Activated naive CD8-positive, alpha-beta T cell treated with anti-CD3 and anti-CD28 coated beads for 36 hours (primary cell): ENCODE measurements around the gene ABHD16B. TPM values are rescaled to one million over a fixed set of nuclear protein-coding genes. Genes with fewer than 3 reads are reported as not detected.
"Not testable (repeated sequence)": the region's sequence is repeated elsewhere in the genome, so short reads cannot be mapped to it uniquely, and the experiment has no call there.

Experiments
- DNase-seq: peaks from one replicate; pipeline ENCODE4 v3.0.0; 2021
- H3K27ac Mint-ChIP-seq: one replicate; pipeline ENCODE4 v1.8.0; 2022; ENCODE audit warnings: mild to moderate bottlenecking, moderate library complexity, mixed read lengths
- H3K27me3 Mint-ChIP-seq: one replicate; pipeline ENCODE4 v1.8.0; 2022; ENCODE audit warnings: mild to moderate bottlenecking, mixed read lengths
- H3K36me3 Mint-ChIP-seq: one replicate; pipeline ENCODE4 v1.8.0; 2021; ENCODE audit warnings: mild to moderate bottlenecking, mixed read lengths
- H3K4me1 Mint-ChIP-seq: one replicate; pipeline ENCODE4 v1.8.0; 2021; ENCODE audit warnings: mixed read lengths
- H3K4me3 Mint-ChIP-seq: one replicate; pipeline ENCODE4 v1.8.0; 2022; ENCODE audit warnings: mild to moderate bottlenecking, moderate library complexity, mixed read lengths
- H3K9me3 Mint-ChIP-seq: one replicate; pipeline ENCODE4 v1.8.0; 2022; ENCODE audit warnings: mixed read lengths
- total RNA-seq, 2 experiments: library from RNA; stranded (reverse); gene quantifications; one replicate each; pipeline ENCODE4 v1.2.3, GENCODE V29; 2021

The ABHD16B gene
- total RNA-seq, 2 experiments from 2014 or later: not detected

DNA sequence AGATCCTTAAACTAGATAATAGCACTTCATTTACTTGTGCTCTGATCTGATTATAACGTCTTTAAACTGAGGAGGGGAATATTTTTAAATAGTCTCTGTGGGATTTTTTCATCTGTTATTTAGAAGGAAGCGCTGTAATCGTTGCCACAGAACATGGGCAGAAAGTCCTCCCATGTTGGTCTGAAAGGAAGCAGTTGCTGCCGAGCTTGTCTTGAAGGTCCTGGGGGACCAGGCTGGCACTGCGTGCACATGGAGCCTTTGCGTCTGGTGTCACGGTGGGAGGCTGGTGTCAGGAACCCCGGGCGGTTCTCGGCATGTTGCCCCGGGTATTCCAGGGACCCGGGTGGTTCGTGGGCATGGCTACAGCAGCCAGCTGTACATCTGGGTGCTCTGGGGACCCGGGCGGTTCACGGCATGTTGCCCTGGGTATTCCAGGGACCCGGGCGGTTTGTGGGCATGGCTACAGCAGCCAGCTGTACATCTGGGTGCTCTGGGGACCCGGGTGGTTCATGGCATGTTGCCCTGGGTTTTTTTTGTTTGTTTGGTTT is 15.3 kb downstream of the ABHD16B start:
- no peak for DNase-seq
- Mint-ChIP-seq H3K9me3 (no peaks in the 10 kb centered on the region), H3K27ac (no peak overlapping the region), H3K36me3 (peaks cover 22% of the 10 kb centered on the region), H3K4me3 (no peak overlapping the region), H3K4me1 (peaks cover 11% of the 10 kb centered on the region), H3K27me3 (no peaks in the 10 kb centered on the region)

- no peak overlapping the region for H3K27ac Mint-ChIP-seq
- H3K36me3 Mint-ChIP-seq: peaks cover 16% of the 10 kb centered on the region
- H3K27me3 Mint-ChIP-seq: no peaks in the 10 kb centered on the region
- H3K4me1 Mint-ChIP-seq: peaks cover 8% of the 10 kb centered on the region
- no peaks in the 10 kb centered on the region for H3K9me3 Mint-ChIP-seq
- no peak for DNase-seq
- H3K4me3 Mint-ChIP-seq: no peak overlapping the region
Measured at GRCh38 chr20:63877755-63878470, 16.6 kb downstream of the ABHD16B start.

- peaks cover 10% of the 10 kb centered on the region for H3K36me3 Mint-ChIP-seq
- no peak overlapping the region for H3K4me3 Mint-ChIP-seq
- H3K27me3 Mint-ChIP-seq: no peaks in the 10 kb centered on the region
- no peak overlapping the region for H3K27ac Mint-ChIP-seq
- peaks cover 3% of the 10 kb centered on the region for H3K4me1 Mint-ChIP-seq
- no peak for DNase-seq
- no peaks in the 10 kb centered on the region for H3K9me3 Mint-ChIP-seq
Measured at GRCh38 chr20:63878899-63879663, 17.8 kb downstream of the ABHD16B start.

- not testable (repeated sequence) for H3K36me3 Mint-ChIP-seq, H3K9me3 Mint-ChIP-seq, H3K27ac Mint-ChIP-seq, H3K4me1 Mint-ChIP-seq, H3K4me3 Mint-ChIP-seq, H3K27me3 Mint-ChIP-seq, DNase-seq
Measured at GRCh38 chr20:63880901-63881300, 19.6 kb downstream of the ABHD16B start.

DNA sequence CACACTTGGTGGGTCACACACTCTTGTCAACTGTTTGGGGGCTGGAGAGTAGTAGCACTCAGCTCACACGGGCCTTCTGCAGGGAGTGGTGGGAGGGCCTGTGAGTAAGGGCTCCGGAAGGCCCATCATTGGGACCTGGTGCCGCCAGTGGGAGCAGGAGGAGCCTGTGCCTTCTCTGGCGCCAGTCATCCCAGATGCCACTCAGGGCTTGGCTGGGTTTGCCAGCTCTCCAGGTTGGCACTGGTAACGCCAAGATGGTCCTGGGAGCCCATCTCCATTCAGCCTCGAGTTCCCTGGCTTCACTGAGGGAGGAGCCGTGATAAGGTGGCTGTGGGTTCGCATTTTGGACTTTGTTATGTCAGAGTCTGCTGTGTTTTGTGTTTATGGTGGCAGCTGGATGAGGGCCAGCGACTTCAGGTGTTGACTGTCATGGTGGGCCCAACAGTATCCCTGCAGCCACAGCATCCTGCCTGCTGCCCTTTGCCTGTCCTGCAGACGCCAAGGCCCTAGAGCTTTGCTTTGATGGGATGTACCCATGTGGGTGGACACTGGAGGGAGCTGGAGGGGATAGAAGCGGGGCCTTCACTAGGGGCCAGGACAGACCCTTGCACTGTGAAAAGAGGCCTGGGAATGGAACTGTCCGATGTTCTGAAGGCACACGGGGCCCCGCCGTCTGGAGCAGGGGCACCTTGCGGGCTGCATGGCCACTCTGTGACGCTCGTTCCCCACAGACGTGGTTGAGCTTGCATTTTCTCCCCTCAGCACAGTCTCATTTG is 20.3 kb downstream of the ABHD16B start:
- H3K4me3 Mint-ChIP-seq: no peak overlapping the region
- H3K9me3 Mint-ChIP-seq: no peaks in the 10 kb centered on the region
- no peak overlapping the region for H3K27ac Mint-ChIP-seq
- no peaks in the 10 kb centered on the region for H3K36me3 Mint-ChIP-seq
- H3K4me1 Mint-ChIP-seq: no peaks in the 10 kb centered on the region
- no peaks in the 10 kb centered on the region for H3K27me3 Mint-ChIP-seq
- no peak for DNase-seq

- Mint-ChIP-seq H3K4me3 (no peak overlapping the region), H3K27me3 (no peaks in the 10 kb centered on the region), H3K9me3 (no peaks in the 10 kb centered on the region), H3K36me3 (peaks cover 5% of the 10 kb centered on the region), H3K27ac (no peak overlapping the region), H3K4me1 (no peaks in the 10 kb centered on the region)
- DNase-seq: no peak
Measured at GRCh38 chr20:63882257-63883200, 21.2 kb downstream of the ABHD16B start.

DNA sequence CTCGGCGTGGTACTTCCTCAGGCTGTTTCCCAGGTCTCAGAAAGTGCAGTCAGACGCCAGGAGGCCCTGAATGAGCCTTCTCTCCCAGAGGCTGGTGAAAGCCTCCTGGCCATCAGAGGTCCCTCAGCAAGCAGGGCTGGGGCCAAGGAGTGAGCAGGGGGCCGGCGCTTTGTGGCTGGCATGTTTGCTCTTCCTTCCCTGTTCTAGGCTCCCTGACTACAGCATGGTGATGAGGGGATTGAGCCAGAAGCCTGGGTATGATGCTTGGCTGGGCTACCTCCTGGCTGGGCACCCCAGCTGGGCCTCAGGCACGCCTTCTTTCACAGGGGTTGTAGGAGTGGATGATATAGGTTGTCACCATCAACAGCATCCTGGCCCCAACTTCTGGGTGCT is 21.9 kb downstream of the ABHD16B start:
- Mint-ChIP-seq H3K36me3 (peaks cover 5% of the 10 kb centered on the region), H3K4me1 (no peaks in the 10 kb centered on the region), H3K4me3 (no peak overlapping the region), H3K27ac (no peak overlapping the region), H3K27me3 (no peaks in the 10 kb centered on the region), H3K9me3 (no peaks in the 10 kb centered on the region)
- DNase-seq: no peak

DNA sequence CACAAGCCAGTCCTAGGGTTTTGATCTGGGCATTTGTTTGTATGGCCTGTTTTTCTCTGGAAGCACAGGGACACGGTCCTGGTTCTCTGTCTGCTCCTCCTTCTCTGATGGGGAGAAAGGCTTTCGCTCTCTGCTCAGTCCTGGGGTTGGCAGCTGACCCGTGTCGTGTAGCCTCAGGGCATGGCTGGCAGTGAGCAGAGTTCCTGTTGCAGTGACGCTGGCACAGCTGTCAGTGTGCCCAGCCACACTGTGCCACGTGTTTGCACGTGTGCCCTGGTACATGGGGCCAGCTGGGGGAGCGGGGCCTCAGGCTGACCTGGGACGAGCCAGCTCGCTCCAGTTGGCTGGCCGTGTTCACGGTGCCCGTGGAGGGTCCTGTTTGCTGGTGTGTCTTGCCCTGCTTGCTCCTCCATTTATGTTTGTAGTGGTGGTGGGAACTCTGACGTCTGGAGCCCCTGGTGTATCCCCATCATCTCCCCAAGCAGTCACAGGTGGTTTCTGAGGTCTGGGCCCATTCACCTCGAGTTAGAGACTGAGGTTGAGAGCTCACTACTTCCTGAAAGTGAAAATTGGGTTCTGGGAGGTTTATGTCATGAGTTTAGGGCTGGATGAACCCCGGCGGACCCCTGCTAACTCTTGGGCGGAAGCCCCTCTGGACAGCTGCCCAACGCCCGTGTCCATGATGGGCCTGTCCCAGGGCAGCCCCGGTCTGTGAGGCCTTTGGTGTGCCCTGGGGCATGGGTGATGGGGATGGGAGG is 23.4 kb downstream of the ABHD16B start:
- H3K9me3 Mint-ChIP-seq: no peaks in the 10 kb centered on the region
- DNase-seq: no peak
- no peak overlapping the region for H3K27ac Mint-ChIP-seq
- H3K27me3 Mint-ChIP-seq: no peaks in the 10 kb centered on the region
- no peak overlapping the region for H3K4me3 Mint-ChIP-seq
- H3K36me3 Mint-ChIP-seq: peaks cover 5% of the 10 kb centered on the region
- H3K4me1 Mint-ChIP-seq: no peaks in the 10 kb centered on the region

DNA sequence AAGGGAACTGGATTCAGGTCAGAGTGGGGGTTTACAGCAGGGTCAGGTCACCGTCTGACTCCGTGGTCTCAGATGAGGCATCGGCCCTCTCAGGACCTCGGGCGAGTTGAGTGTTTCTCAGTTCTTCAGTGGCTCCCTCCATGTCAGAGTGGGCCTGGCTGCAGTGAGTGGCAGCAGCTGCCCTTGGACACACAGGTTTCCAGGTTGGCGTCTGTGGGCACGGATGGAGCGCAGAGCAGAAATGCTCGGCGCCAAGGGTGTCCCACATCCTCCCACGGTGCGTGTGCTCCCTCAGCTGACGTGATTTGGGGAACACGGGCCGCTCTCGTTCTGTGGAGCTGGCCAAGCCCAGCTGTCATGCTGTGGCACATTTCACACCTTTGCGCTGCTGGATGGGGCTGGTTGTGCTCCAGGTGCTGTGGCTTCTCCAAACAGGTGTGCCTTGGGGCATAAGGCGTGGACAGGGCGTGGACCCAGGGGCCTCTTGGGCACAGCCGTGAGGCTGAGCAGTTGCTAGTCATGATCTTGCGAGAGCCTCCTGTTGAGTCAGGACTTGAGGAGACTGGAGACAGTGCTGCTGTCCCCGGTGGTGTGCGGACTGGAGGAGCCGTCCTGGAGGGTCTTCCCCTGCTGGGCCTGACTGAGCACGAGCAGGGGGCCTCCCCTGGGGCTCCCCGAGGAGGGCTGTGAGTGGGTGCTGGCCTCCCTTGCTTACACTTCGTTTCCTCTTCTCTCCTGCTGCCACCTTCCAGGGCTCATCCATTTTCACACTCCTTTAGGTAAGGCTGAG is 24.2 kb downstream of the ABHD16B start:
- H3K4me3 Mint-ChIP-seq: no peak overlapping the region
- no peak overlapping the region for H3K27ac Mint-ChIP-seq
- no peaks in the 10 kb centered on the region for H3K9me3 Mint-ChIP-seq
- H3K4me1 Mint-ChIP-seq: no peaks in the 10 kb centered on the region
- DNase-seq: no peak
- no peaks in the 10 kb centered on the region for H3K27me3 Mint-ChIP-seq
- peaks cover 5% of the 10 kb centered on the region for H3K36me3 Mint-ChIP-seq

DNA sequence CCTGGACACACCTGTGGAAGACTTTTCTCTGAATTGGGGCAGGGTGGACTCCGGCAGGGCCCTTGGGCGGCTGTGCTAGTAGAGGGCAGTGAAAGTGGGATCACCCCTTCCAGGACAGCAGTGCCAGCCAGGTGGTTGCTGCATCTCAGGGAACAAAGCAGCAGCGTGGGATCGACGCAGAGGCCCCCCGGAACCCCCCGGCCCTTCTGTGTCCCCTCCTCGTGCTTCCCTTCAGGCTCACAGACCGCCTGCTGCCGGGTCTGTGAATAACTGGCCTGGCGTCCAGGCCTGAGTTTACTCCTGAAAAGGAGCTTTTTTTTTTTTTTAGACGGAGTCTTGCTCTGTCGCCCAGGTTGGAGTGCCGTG is 24.7 kb downstream of the ABHD16B start:
- Mint-ChIP-seq H3K9me3 (no peaks in the 10 kb centered on the region), H3K27ac (no peak overlapping the region), H3K4me3 (no peak overlapping the region), H3K27me3 (no peaks in the 10 kb centered on the region), H3K36me3 (peaks cover 5% of the 10 kb centered on the region), H3K4me1 (no peaks in the 10 kb centered on the region)
- no peak for DNase-seq

DNA sequence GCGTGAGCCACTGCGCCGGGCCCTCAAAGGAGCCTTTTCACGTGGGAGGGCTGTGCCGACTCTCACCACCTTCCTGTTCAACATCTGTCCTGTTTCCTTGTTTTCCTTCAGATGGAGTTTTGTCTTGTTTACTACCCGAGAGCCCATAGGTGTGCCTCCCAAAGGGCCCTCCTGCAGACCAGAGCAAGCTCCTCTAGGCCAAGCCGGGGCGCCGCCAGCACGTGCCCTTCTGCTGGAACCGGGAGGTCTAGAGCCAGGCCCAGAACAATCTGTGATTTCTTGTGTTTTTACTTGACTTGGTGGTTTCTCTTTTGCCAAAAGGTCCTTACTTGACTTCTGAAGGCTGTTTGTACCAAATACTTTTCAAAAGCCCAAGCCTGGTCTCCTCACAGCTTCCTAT is 25.6 kb downstream of the ABHD16B start:
- Mint-ChIP-seq H3K27ac (no peak overlapping the region), H3K9me3 (no peaks in the 10 kb centered on the region), H3K27me3 (no peaks in the 10 kb centered on the region), H3K4me1 (no peaks in the 10 kb centered on the region), H3K4me3 (no peak overlapping the region), H3K36me3 (peaks cover 6% of the 10 kb centered on the region)
- DNase-seq: no peak

- Mint-ChIP-seq H3K27me3 (no peaks in the 10 kb centered on the region), H3K4me3 (no peak overlapping the region), H3K36me3 (peaks cover 6% of the 10 kb centered on the region), H3K9me3 (no peaks in the 10 kb centered on the region), H3K4me1 (peaks cover 4% of the 10 kb centered on the region), H3K27ac (no peak overlapping the region)
- DNase-seq: no peak
Measured at GRCh38 chr20:63889241-63890200, 28.2 kb downstream of the ABHD16B start.
